GM20000 (cell line): Measurements from ENCODE around the gene TRAF3.

Experiments
- DNase-seq: peaks from one replicate; pipeline ENCODE4 v3.0.0; 2012; ENCODE audit warnings: low spot score
- CTCF ChIP-seq: IDR thresholded peaks from 2 replicates; pipeline ENCODE4 v1.5.1; 2012; ENCODE audit warnings: mild to moderate bottlenecking, control low read depth; ENCODE audit errors: extremely low read depth, missing control alignments

TRAF3 gene

GRCh38 chr14:102795060-102795925 is 18.0 kb downstream of the TRAF3 start:
- peak; percentile 48 for DNase-seq

GRCh38 chr14:102796661-102797190 is 19.5 kb downstream of the TRAF3 start:
- no peak for TF ChIP-seq CTCF
- DNase-seq, result peak; percentile 1

More at GRCh38 chr14:102795060-102795925, 18.0 kb downstream of the TRAF3 start:
- no peak for TF ChIP-seq CTCF

GRCh38 chr14:102798926-102799325 is 21.7 kb downstream of the TRAF3 start:
- no peak for DNase-seq
- no peak for TF ChIP-seq CTCF

GRCh38 chr14:102799684-102800562 is 22.7 kb downstream of the TRAF3 start:
- no peak for TF ChIP-seq CTCF
- no peak for DNase-seq

- DNase-seq, result no peak
- TF ChIP-seq CTCF, result no peak
These were observed 25.7 kb downstream of the TRAF3 start for GRCh38 chr14:102802834-102803523.

GRCh38 chr14:102804858-102805257 is 27.6 kb downstream of the TRAF3 start:
- TF ChIP-seq CTCF, result no peak
- DNase-seq, result peak; percentile 2
